ENCODE data around the gene THEMIS.
"Not testable (repeated sequence)": the region's sequence is repeated elsewhere in the genome, so short reads cannot be mapped to it uniquely, and the experiment has no call there.

Gene THEMIS

GRCh38 chr6:127691146-127691545 lies 209.7 kb downstream of the THEMIS start:
- Histone ChIP-seq H3K79me2 (ENCODE audit: control insufficient read depth, insufficient read depth, low read length, unreplicated experiment) (no peaks in the 10 kb centered on the region), H3K4me1 (ENCODE audit: control insufficient read depth, insufficient read depth, low read length, unreplicated experiment) (no peaks in the 10 kb centered on the region), H2AFZ (ENCODE audit: low read length, unreplicated experiment) (no peak overlapping the region), H3K4me3 (ENCODE audit: low read depth, low read length) (no peak overlapping the region), H3K36me3 (ENCODE audit: insufficient read depth, low read length) (no peaks in the 10 kb centered on the region), H3K27me3 (ENCODE audit: insufficient read depth, low read length) (no peaks in the 10 kb centered on the region), H3K27ac (ENCODE audit: low read depth, low read length) (no peak overlapping the region)

DNA sequence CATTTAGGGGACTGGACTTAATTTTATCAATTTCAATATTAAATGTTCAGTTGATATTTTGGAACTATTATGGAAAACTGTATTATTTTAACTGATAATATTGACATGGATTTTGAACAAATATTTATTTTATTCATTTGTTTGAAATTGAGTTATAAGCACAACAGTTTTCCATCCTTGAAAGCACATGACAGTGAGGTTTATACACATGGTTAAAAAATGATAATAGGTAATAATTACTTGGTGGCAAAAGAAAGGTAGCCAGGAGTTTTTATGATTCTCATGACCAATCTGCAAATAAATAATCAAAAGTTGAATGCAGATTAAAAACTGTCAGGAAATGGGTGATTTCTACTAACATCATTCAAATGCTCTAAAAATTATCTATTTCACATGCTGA lies 210.3 kb downstream of the THEMIS start:
- Histone ChIP-seq H3K79me2 (ENCODE audit: control insufficient read depth, insufficient read depth, low read length, unreplicated experiment) (no peaks in the 10 kb centered on the region), H3K4me1 (ENCODE audit: control insufficient read depth, insufficient read depth, low read length, unreplicated experiment) (no peaks in the 10 kb centered on the region), H3K4me3 (ENCODE audit: low read depth, low read length) (no peak overlapping the region), H3K36me3 (ENCODE audit: insufficient read depth, low read length) (no peaks in the 10 kb centered on the region), H3K27ac (ENCODE audit: low read depth, low read length) (no peak overlapping the region), H2AFZ (ENCODE audit: low read length, unreplicated experiment) (no peak overlapping the region), H3K27me3 (ENCODE audit: insufficient read depth, low read length) (0 out of 2 replicates have a peak, but pooled peaks cover 4% of the 10 kb centered on the region)

GRCh38 chr6:127690092-127690491 lies 210.8 kb downstream of the THEMIS start:
- Histone ChIP-seq H3K4me3 (ENCODE audit: low read depth, low read length) (no peak overlapping the region), H3K79me2 (ENCODE audit: control insufficient read depth, insufficient read depth, low read length, unreplicated experiment) (no peaks in the 10 kb centered on the region), H3K36me3 (ENCODE audit: insufficient read depth, low read length) (no peaks in the 10 kb centered on the region), H2AFZ (ENCODE audit: low read length, unreplicated experiment) (no peak overlapping the region), H3K4me1 (ENCODE audit: control insufficient read depth, insufficient read depth, low read length, unreplicated experiment) (no peaks in the 10 kb centered on the region), H3K27ac (ENCODE audit: low read depth, low read length) (no peak overlapping the region), H3K27me3 (ENCODE audit: insufficient read depth, low read length) (0 out of 2 replicates have a peak, but pooled peaks cover 5% of the 10 kb centered on the region)

DNA sequence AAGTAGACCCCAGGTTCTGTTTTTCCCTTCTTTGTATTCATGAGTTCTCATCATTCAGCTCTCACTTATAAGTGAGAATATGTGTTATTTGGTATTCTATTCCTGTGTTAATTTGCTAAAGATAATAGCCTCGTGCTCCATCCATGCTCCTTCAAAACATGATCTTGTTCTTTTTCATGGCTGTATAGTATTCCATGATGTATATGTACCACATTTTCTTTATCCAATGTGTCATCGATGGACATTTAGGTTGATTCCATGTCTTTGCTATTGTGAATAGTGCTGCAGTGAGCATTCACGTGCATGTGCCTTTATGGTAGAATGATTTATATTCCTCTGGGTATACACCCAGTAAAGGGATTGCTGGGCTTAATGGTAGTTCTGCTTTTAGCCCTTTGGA lies 213.4 kb downstream of the THEMIS start:
- not testable (repeated sequence) for H3K36me3 ChIP-seq (ENCODE audit: insufficient read depth, low read length)

DNA sequence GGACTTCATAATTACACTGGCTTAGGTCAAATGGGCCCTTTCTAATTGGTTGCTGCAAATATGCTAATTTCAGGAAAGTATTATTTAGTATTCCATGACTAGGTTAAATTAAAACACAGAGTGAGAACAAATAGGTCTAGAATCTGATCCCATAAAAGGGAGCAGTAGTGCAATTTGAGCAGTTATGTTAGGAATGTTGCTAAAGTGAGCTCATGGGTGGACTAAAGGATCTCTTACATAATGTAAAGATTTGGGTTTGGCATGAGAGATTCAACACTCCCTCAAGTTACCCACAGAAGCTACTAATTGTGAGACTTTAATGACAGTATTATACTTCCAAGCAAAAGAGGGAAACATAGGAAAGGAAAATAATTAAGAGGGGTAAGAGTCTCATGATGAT lies 214.8 kb downstream of the THEMIS start:
- no peak overlapping the region for H3K27ac ChIP-seq (ENCODE audit: low read depth, low read length)
- no peaks in the 10 kb centered on the region for H3K79me2 ChIP-seq (ENCODE audit: control insufficient read depth, insufficient read depth, low read length, unreplicated experiment)
- H3K4me1 ChIP-seq (ENCODE audit: control insufficient read depth, insufficient read depth, low read length, unreplicated experiment), result no peaks in the 10 kb centered on the region
- no peak overlapping the region for H2AFZ ChIP-seq (ENCODE audit: low read length, unreplicated experiment)
- peaks cover 11% of the 10 kb centered on the region; the same call in 1 of the 2 replicates for H3K27me3 ChIP-seq (ENCODE audit: insufficient read depth, low read length)
- H3K4me3 ChIP-seq (ENCODE audit: low read depth, low read length), result no peak overlapping the region
- no peaks in the 10 kb centered on the region for H3K36me3 ChIP-seq (ENCODE audit: insufficient read depth, low read length)

More for the DNA sequence above, 213.4 kb downstream of the THEMIS start:
- not testable (repeated sequence) for H3K79me2 ChIP-seq (ENCODE audit: control insufficient read depth, insufficient read depth, low read length, unreplicated experiment); H2AFZ ChIP-seq (ENCODE audit: low read length, unreplicated experiment); H3K4me3 ChIP-seq (ENCODE audit: low read depth, low read length); H3K4me1 ChIP-seq (ENCODE audit: control insufficient read depth, insufficient read depth, low read length, unreplicated experiment); H3K27ac ChIP-seq (ENCODE audit: low read depth, low read length)
- peaks cover 11% of the 10 kb centered on the region; the same call in 1 of the 2 replicates for H3K27me3 ChIP-seq (ENCODE audit: insufficient read depth, low read length)

DNA sequence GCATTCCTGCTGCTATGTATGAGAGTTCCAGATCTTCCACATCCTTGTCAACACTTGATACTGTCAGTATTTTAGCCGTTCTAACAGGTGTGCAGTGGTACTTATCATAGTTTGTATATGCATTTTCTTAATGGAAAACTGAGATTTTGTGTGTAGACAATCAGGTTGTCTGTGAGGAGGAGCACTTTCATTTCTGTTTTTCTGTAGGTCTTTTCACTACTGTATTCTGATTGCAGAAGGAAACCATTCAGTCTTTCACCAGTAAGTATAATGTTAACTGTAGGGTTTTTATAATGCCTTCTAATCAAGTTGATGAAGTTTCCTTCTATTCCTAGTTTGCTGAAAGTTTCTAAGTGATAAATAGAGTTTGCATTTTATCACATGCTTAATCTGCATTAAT lies 216.4 kb downstream of the THEMIS start:
- Histone ChIP-seq H3K36me3 (ENCODE audit: insufficient read depth, low read length) (no peaks in the 10 kb centered on the region), H2AFZ (ENCODE audit: low read length, unreplicated experiment) (no peak overlapping the region), H3K4me1 (ENCODE audit: control insufficient read depth, insufficient read depth, low read length, unreplicated experiment) (no peaks in the 10 kb centered on the region), H3K27me3 (ENCODE audit: insufficient read depth, low read length) (peaks cover 11% of the 10 kb centered on the region; the same call in 1 of the 2 replicates), H3K27ac (ENCODE audit: low read depth, low read length) (no peak overlapping the region), H3K4me3 (ENCODE audit: low read depth, low read length) (no peak overlapping the region), H3K79me2 (ENCODE audit: control insufficient read depth, insufficient read depth, low read length, unreplicated experiment) (no peaks in the 10 kb centered on the region)

All from ACC112 (cell line).